Measurements from ENCODE around the gene TMOD1.

- no peak for TF ChIP-seq CTCF (IDR thresholded peaks at IDR 0.05)
- no peak for TF ChIP-seq E2F5 (CRISPR knock-in tag; IDR thresholded peaks at IDR 0.05)
- TF ChIP-seq TEAD1 (CRISPR knock-in tag; IDR thresholded peaks at IDR 0.05) = no peak
Observed at GRCh38 chr9:97531888-97532376, 30.5 kb downstream of the TMOD1 start.

All from WTC11 (cell line).